Ascending aorta (tissue), 2 donors: ENCODE measurements around the gene ADRM1. TPM values are rescaled to one million over a fixed set of nuclear protein-coding genes. Genes with fewer than 3 reads are reported as not detected.

Source experiments
- DNase-seq, 2 donors: peaks; one replicate each; pipeline ENCODE4 v3.0.0-alpha.2; 2019; ENCODE audit warnings: low spot score in 2 of 2
- H3K27ac ChIP-seq, 2 donors: fragments of 200-600 bp; sonication (generic); one replicate each; pipeline ENCODE4 v1.5.1; 2016 to 2017; ENCODE audit warnings: mild to moderate bottlenecking in 1 of 2
- H3K27me3 ChIP-seq: fragments of 200-600 bp; sonication (generic); one replicate; pipeline ENCODE4 v1.5.1; 2017
- H3K36me3 ChIP-seq, 2 donors: fragments of 200-600 bp; sonication (generic); one replicate each; pipeline ENCODE4 v1.5.1; 2016
- H3K4me1 ChIP-seq, 2 donors: fragments of 200-600 bp; sonication (generic); one replicate each; pipeline ENCODE4 v1.5.1; 2016 to 2017; ENCODE audit warnings: mild to moderate bottlenecking in 1 of 2
- H3K4me3 ChIP-seq, 2 donors: fragments of 200-600 bp; sonication (generic); one replicate each; pipeline ENCODE4 v1.5.1; 2016 to 2017; ENCODE audit warnings: mild to moderate bottlenecking in 1 of 2
- H3K9me3 ChIP-seq, 2 donors: fragments of 200-600 bp; sonication (generic); one replicate each; pipeline ENCODE4 v1.5.1; 2016
- intact Hi-C: fragments of 100-400 bp; cut with DNase I; formaldehyde crosslinking; loops from one replicate; pipeline ENCODE4 v1.15.1; 2023
- total RNA-seq: library from RNA; depleted of rRNA; stranded (reverse); fragments of >200 nt; gene quantifications from one replicate; pipeline ENCODE4 v1.1.0, GENCODE V29; 2016
- TF ChIP-seq, protein P1 (sequence below), 3 experiments: fragments of 200-600 bp in 2 of 3; fragments of 450-650 bp in 1 of 3; sonication (generic) in 2 of 3; IDR thresholded peaks; one replicate each; pipeline ENCODE4 v1.5.1; 2016 to 2019; ENCODE audit warnings: antibody characterized with exemption in 3 of 3, mild to moderate bottlenecking in 1 of 3, moderate library complexity in 1 of 3

The ADRM1 gene
- total RNA-seq, 1 donor from 2014 or later = 236 TPM

DNA sequence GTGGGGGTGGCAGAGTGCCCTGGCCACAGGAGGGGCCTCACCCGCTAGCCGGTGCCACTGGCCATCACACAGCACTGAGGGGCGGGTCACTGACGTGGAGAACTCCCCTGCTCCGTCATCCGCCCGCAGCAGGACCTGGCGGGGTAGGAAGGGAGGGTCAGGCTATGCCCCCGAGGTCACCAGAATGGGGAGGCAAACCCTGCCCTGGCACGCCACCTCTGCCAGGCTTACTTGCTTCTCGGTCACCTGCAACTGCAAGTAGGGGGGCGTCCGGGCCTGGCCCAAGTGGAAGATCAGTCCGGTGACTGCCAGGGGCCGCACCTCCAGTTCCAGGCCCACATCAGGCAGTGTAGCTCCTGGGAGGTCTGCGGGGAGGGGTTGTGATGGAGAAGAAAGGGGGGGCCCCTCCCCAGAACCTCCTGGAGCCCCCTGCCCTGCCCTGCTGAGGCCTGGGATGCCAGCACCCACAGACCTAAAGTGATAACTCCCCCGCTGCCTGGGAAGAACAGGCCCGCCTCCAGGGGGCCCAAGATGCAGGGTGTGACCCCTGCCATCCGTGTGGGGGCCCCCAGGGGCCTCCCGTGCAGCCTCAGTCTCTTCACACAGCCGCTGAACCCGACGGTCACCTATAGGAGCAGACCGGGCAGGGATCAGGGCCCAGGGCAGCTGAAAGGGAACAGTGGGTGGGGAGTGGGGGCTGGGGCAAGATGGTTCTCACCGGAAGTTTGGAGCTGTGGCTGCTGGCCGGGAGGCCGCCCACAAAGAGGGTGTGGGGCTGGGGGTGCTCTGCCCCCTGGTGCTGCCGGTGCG lies 7.4 kb downstream of the ADRM1 start:
- Histone ChIP-seq H3K27me3 (no peaks in the 10 kb centered on the region), H3K4me3 (no peak overlapping the region), H3K36me3 (peaks cover 93 to 97% of the 10 kb centered on the region in 2 donors), H3K27ac (no peak overlapping the region), H3K4me1 (peaks cover 0 to 1% of the 10 kb centered on the region in 2 donors), H3K9me3 (no peaks in the 10 kb centered on the region)
- intact Hi-C loops = no loop called here
- no peak for DNase-seq
- TF ChIP-seq, protein P1, sequence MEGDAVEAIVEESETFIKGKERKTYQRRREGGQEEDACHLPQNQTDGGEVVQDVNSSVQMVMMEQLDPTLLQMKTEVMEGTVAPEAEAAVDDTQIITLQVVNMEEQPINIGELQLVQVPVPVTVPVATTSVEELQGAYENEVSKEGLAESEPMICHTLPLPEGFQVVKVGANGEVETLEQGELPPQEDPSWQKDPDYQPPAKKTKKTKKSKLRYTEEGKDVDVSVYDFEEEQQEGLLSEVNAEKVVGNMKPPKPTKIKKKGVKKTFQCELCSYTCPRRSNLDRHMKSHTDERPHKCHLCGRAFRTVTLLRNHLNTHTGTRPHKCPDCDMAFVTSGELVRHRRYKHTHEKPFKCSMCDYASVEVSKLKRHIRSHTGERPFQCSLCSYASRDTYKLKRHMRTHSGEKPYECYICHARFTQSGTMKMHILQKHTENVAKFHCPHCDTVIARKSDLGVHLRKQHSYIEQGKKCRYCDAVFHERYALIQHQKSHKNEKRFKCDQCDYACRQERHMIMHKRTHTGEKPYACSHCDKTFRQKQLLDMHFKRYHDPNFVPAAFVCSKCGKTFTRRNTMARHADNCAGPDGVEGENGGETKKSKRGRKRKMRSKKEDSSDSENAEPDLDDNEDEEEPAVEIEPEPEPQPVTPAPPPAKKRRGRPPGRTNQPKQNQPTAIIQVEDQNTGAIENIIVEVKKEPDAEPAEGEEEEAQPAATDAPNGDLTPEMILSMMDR (IDR thresholded peaks at IDR 0.05) = no peak

DNA sequence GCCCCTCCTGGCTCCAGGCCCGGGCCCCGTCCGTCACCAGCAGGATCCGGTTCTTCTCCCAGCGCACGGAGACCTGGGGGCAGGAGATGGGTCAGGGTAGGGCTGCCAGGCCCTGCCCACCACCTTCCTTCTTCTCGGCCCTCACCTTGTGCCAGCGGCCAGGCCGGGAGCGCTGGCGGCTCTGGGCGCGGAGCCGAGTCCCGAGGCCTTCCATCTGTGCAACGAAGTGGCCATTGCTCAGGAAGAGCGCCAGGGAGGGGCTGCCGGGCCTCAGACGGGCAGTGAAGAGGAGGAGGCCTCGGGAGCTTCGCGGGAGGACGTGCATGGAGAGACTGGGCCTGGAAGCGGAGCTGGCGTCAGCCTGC lies 7.9 kb downstream of the ADRM1 start:
- H3K4me1 ChIP-seq = no peaks in the 10 kb centered on the region
- intact Hi-C loops = no loop called here
- no peak overlapping the region for H3K27ac ChIP-seq
- H3K27me3 ChIP-seq = no peaks in the 10 kb centered on the region
- no peak for DNase-seq
- no peaks in the 10 kb centered on the region for H3K9me3 ChIP-seq
- no peak overlapping the region for H3K4me3 ChIP-seq
- TF ChIP-seq, protein P1 (IDR thresholded peaks at IDR 0.05) = no peak
- H3K36me3 ChIP-seq = peaks cover 94 to 97% of the 10 kb centered on the region in 2 donors

DNA sequence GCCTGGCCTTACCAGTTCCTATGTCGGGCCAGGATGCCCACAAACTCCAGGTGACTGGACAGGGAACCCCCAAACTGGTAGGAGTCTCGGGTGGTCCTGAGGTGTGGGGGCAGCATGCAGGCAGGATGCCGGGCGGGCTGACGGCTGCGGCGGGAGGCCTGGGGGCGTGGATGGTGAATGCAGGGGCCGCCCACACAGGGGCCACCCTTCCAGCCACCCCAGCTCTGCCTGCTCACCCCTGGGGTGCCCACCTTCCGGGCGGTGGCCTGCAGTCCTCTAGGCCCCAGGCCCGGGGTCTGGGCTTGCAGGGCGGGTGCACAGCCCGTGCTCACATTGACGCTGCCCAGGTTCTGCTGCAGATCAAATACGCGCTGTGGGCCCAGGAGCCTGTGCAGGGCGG lies 8.4 kb downstream of the ADRM1 start:
- H3K4me3 ChIP-seq = no peak overlapping the region
- peaks cover 94 to 97% of the 10 kb centered on the region in 2 donors for H3K36me3 ChIP-seq
- H3K27ac ChIP-seq = no peak overlapping the region
- DNase-seq = no peak
- no peaks in the 10 kb centered on the region for H3K27me3 ChIP-seq
- H3K4me1 ChIP-seq = no peaks in the 10 kb centered on the region
- no peaks in the 10 kb centered on the region for H3K9me3 ChIP-seq
- intact Hi-C loops = no loop called here
- TF ChIP-seq, protein P1 (IDR thresholded peaks at IDR 0.05) = no peak

DNA sequence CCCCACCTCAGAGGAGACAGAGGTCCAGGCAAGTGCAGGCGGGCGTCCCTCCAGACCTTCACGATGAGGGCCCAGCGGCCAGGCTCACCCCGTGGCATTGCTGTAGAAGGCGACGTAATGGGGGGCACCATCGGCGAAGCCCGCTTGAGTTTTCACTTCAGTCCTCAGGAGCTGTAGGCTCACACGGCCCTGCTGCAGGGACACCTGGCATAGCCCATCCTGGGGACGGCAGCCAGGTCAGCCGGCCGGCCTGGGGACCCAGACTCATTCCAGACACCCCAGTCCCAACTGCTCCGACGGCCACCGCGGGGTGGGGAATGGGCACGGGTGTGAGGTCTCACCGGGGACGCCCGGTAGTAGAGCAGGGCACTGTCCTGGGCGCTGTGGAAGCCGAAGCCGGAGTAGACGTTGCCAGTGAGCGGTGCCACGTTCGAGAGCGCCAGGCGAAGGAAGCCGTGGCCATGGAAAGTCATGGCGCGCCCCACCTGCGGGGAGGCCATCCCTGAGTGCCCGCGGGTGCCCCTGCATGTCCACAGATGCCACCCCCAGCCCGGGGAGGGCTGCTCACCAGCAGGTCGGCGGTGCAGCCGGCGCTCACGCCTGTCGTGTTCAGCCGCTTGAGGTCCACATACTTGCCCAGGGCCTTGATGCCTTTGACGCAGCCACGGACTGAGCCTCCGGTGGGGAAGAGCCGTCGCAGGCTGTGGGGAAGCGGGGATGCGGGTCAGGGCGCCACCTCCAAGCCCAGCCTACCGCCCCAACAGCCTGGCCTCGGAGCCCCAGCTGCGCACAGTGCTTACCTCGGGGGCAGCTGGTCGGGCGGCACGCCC lies 9.2 kb downstream of the ADRM1 start:
- Histone ChIP-seq H3K27ac (no peak overlapping the region), H3K36me3 (peaks cover 94 to 97% of the 10 kb centered on the region in 2 donors), H3K4me3 (no peak overlapping the region), H3K4me1 (no peaks in the 10 kb centered on the region), H3K27me3 (no peaks in the 10 kb centered on the region), H3K9me3 (no peaks in the 10 kb centered on the region)
- DNase-seq = no peak
- TF ChIP-seq, protein P1 (IDR thresholded peaks at IDR 0.05) = no peak
- intact Hi-C loops = no loop called here

DNA sequence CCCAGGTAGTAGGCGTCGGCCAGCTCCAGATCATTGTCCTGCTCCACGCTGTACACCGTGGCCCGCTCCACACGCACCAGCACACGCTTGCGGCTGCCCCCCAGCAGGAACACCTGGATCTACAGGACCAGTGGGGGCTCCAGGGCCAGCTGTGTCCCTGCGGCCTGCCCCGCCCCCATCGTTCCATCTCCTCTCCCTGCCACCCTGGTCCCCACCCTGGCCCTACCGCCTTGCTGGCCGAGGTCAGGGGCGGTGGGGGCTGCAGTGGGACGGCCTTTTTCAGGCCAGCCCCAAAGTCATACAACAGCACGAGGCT lies 9.8 kb downstream of the ADRM1 start:
- H3K27me3 ChIP-seq = no peaks in the 10 kb centered on the region
- TF ChIP-seq, protein P1 (IDR thresholded peaks at IDR 0.05) = no peak
- H3K36me3 ChIP-seq = peaks cover 94 to 97% of the 10 kb centered on the region in 2 donors
- no peaks in the 10 kb centered on the region for H3K4me1 ChIP-seq
- H3K27ac ChIP-seq = no peak overlapping the region
- no peak for DNase-seq
- H3K4me3 ChIP-seq = no peak overlapping the region
- intact Hi-C loops = no loop called here
- no peaks in the 10 kb centered on the region for H3K9me3 ChIP-seq
